Middle frontal gyrus (tissue), 1 donor: Measurements from ENCODE around the gene AGXT.

Experiments
- DNase-seq: peaks from one replicate; pipeline ENCODE4 v3.0.0-alpha.2; 2015; ENCODE audit warnings: low spot score; ENCODE audit errors: extremely low spot score

The AGXT gene

GRCh38 chr2:240898108-240898730 lies 29.6 kb downstream of the AGXT start:
- no peak for DNase-seq

- DNase-seq = no peak
These were observed 30.3 kb downstream of the AGXT start for GRCh38 chr2:240898731-240899467.

- no peak for DNase-seq
These were observed 30.8 kb downstream of the AGXT start for GRCh38 chr2:240899468-240899865.

- DNase-seq = no peak
These were observed 31.7 kb downstream of the AGXT start for GRCh38 chr2:240900141-240900860.

DNA sequence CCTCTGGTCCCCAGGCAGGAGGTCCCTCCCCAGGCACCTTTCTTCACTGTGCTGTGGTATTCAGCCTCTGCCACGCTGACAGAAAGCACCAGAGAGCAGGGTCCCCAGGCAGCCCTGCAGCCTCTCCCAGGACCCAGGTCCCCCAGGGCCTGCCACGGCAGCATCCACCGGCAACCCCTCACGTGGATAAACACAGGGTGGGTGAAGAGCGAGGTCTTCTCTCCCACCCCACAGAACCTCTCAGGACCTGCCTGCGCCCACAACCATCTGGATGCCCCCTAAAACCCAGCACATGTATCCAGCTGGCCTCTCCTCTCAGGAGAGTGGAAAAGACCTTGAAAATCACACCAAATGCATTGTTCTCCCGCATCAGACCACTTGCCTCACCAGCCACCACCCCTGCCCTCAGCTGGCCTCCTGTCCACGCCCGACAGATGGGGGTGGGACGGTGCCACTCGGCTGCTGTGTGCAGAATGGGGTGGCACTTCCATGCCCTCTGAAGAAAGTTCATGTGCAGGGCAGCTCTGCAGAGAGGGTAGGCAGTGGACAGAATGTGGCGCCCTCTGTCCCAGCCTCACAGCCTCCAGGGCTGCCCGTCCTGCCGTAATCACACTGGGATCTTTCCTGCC lies 33.5 kb downstream of the AGXT start:
- no peak for DNase-seq

- no peak for DNase-seq
These were observed 34.0 kb downstream of the AGXT start for GRCh38 chr2:240902615-240903041.

GRCh38 chr2:240903191-240904060 lies 34.8 kb downstream of the AGXT start:
- no peak for DNase-seq

- DNase-seq = no peak
These were observed 35.9 kb downstream of the AGXT start for GRCh38 chr2:240904216-240905175.

DNA sequence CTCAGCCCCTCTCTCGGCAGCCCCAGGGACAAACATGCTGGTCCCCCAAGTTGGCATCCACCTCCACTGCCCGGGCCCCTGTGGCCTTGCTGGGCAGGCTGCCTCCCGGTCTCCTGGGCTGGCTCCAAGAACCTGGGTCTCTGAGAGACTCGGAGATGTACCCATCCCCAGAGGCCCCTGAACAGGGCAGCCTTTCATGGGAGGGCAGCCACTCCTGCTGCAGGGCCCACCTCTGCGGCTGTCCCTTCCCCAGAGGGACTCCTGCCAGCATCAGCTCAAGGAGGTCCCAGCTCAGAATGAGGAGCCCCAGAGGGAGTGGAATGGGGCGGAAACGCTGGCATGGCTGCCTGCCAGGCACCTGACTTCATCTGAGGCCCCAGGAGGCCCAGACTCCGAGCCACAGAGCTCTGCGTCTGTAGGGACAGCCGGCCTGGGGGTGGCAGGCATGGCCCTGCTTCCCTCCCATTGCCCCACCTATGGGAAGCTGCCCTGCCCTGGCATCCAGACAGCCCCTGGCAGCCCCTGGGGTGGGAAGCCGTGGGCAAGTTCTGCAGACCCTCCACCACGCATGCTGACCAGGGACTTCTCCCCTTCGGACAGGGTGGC lies 36.7 kb downstream of the AGXT start:
- no peak for DNase-seq

GRCh38 chr2:240906141-240906910 lies 37.7 kb downstream of the AGXT start, which contains the start of gene CROCC2:
Gene CROCC2 (plus strand): TSS chr2:240906336. CDS start chr2:240906514, 178 bp downstream.
- DNase-seq = no peak

DNA sequence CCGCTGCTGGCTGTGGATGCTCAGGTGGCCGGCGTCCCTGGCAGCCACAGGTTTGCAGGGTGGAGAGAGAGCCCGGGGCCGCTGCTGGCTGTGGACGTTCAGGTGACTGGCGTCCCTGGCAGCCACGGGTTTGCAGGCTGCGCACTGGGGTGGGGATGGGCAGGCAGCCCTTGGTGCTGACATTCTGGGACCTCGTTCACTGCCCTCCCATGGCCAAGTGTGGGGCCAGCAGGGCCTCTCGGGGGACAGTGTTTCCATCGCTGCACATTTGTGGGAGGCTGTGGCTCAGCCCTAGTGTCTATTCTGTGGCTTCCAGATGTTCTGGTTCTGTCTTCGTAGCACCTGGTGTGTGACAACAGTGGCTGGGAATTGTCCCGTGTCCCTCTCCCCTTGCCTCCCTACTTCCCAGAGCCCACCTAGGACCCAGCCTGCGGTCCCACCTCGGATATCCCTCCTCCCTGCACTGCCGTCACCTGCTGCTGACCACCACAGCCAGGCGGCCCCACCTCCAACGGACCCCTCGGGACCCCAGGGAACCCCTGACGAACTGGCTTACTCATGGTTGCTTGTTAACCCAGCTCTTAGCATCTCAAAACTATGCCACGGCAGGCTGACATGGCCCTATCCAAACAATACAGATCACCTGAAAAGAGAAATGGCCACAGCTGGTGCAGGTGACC lies 38.4 kb downstream of the AGXT start:
- DNase-seq = no peak

- DNase-seq = no peak
These were observed 40.8 kb downstream of the AGXT start for GRCh38 chr2:240909216-240909974.

DNA sequence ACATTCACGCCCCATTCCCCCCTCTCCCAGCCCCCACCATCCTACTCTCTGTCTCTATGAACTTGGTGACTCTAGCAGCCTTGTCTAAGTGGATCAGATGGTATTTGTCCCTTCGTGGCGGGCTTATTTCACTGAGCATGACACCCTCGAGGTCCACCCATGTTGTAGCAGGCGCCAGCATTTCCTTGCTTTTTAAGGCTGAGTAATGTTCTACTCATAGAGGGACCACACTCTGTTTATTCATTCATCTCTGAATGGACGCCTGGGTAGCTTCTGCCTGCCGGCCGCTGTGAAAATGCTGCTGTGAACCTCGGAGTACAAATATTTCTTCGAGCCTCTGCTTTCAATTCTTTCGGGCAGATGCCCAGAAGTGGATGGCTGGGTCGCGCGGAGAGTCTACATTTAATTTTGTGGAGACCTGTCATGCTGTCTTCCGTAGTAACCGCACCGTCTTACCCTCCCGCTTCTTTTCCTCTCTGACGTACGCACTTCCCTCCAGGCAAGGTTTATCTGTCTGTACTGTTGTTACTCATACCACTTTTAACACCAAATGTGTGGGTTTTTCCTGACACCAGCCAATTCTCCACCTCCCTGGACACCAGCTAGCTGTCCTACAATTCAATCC lies 43.1 kb downstream of the AGXT start:
- DNase-seq = no peak

DNA sequence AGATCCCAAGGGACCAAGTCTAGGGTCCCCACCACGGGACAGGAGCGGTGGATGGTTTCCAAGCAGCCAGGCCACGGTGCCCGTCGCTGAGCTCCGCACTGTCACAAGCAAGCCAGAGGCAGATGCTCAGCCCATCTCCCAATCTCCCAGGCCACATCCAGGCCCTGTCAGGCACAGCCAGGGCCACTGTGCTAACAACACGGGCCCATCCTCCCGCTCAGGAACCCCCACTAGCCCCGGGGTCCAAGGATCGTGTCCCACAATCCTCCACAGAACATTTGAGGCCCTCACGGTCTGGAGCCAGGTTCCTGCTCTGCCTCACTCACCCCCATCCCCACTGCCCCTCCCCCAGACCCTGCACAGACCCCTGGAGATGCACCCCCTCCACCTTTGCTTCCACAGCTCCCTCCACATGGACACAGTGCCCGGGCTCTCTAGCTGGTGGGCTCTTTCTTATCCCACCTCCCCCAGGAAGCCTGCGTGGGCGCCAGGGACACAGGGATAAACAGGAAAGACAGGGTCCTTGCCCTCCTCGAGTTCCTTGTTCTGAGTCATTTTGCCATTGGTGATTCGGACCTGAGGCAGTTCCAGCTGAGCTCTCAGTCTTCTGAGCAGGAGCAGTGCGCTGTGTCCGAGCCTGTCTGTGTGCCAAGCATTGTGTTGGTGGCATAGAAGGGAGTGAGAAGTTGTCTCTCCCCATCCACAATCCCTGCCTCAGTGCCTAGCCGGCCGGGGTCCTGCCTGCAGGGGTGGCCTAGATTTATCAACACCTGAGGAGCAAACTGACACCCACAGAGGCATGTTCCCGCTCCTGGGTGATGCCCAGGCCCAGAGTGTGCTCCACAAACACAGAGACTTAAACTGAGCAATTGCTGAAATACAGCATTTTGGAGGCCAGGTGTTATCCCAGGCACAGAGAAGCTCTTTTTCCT lies 44.5 kb downstream of the AGXT start:
- DNase-seq = no peak

DNA sequence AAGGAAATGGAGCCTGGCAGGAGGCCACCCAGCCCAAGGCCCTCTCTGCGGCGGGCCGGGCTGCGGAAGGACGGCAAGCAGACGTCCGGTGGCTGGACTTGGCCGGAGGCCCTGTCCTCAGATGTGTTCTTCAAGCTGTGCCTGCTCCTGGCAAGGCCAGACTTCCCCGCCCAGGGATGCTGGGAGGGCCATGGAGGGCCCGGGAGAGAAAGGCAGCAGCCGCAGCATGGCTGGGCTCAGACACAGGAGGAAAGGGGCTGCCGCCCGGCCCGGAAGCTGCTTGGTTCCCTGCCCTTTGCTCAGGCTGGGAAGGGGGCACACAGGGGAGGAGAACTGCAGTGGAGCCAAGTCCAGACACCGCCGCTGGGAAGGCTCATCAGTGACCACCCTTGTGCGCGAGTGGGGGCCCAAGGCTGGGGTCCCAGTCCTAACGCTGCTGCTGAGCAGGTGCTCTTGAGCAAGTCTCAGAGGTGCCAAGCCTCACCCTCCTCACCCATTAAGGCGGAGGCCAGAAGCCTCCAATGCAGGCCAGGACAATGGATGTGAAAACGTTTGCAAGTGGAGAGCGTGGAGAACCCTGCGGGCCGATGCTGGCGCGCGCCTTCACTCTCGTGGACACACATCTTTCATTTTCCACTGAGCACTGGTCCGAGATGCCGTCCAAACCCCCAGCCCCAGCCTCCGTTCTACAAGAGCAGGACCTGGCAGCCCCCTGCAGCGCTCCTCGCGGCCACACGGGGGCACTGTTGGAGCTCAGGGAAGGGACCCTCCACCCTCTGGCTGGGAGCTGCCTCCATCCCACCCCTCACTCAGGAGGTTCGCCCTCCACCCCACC lies 45.4 kb downstream of the AGXT start:
- DNase-seq = no peak
